Muscle of back (tissue), 11 donors: ENCODE results near the gene CREB1. TPM values are rescaled to one million over a fixed set of nuclear protein-coding genes. Genes with fewer than 3 reads are reported as not detected.
A peak's percentile ranks its signal among the peaks of the same experiment; 100 is the strongest.

Source experiments
- DNase-seq, 3 donors: peaks; one replicate each; pipeline versions ENCODE4 v3.0.0 to v3.0.0-alpha.2; 2013
- polyA plus RNA-seq, 10 donors: library from polyadenylated mRNA; unstranded; fragments of 120-200 nt; gene quantifications; one replicate each; pipeline ENCODE4 v1.2.1, GENCODE V29; 2013; ENCODE audit not compliant: insufficient read length in 10 of 10

Gene CREB1
- polyA plus RNA-seq, 10 donors, result 22.9 to 48.4 (median 36.2) TPM

GRCh38 chr2:207502577-207503198, 27.1 kb upstream of the CREB1 start:
- no peak for DNase-seq

- no peak for DNase-seq
Observed at GRCh38 chr2:207503234-207503633, 26.5 kb upstream of the CREB1 start.

GRCh38 chr2:207504513-207505170, 25.1 kb upstream of the CREB1 start:
- DNase-seq, result peak; percentile 38 to 68 (median 61)

GRCh38 chr2:207505171-207505570, 24.6 kb upstream of the CREB1 start:
- DNase-seq, result no peak

- DNase-seq, result peak in 1 of 3 donors; percentile 86
Observed at GRCh38 chr2:207505728-207506127, 24.0 kb upstream of the CREB1 start.

- DNase-seq, result no peak
Observed at GRCh38 chr2:207506426-207506825, 23.3 kb upstream of the CREB1 start.

GRCh38 chr2:207510148-207510547, 19.6 kb upstream of the CREB1 start:
- no peak for DNase-seq

- DNase-seq, result no peak
Observed at GRCh38 chr2:207511851-207512250, 17.9 kb upstream of the CREB1 start.

- DNase-seq, result no peak
Observed at GRCh38 chr2:207512356-207512755, 17.4 kb upstream of the CREB1 start.

GRCh38 chr2:207513551-207514257, 16.1 kb upstream of the CREB1 start:
- peak; percentile 40 to 97 (median 58) for DNase-seq

- no peak for DNase-seq
Observed at GRCh38 chr2:207514451-207514850, 15.3 kb upstream of the CREB1 start.

- DNase-seq, result no peak
Observed at GRCh38 chr2:207515671-207516070, 14.1 kb upstream of the CREB1 start.

- no peak for DNase-seq
Observed at GRCh38 chr2:207516206-207516605, 13.6 kb upstream of the CREB1 start.

- DNase-seq, result no peak
Observed at GRCh38 chr2:207523005-207523404, 6.8 kb upstream of the CREB1 start.

GRCh38 chr2:207525296-207525695, 4.5 kb upstream of the CREB1 start:
- DNase-seq, result no peak

GRCh38 chr2:207528980-207529329, 807 bp upstream of the CREB1 start:
- peak in 1 of 3 donors; percentile 40 for DNase-seq

GRCh38 chr2:207530160-207531031, 634 bp downstream of the CREB1 start:
- peak; percentile 34 to 84 (median 64) for DNase-seq

- DNase-seq, result peak in 1 of 3 donors; percentile 4
Observed at GRCh38 chr2:207531032-207531952, 1.5 kb downstream of the CREB1 start.

- DNase-seq, result no peak
Observed at GRCh38 chr2:207532676-207533075, 2.9 kb downstream of the CREB1 start.

- no peak for DNase-seq
Observed at GRCh38 chr2:207533461-207534008, 3.8 kb downstream of the CREB1 start.

- no peak for DNase-seq
Observed at GRCh38 chr2:207534417-207534816, 4.7 kb downstream of the CREB1 start.
